ENCODE results near the gene DPH6. TPM values are rescaled to one million over a fixed set of nuclear protein-coding genes. Genes with fewer than 3 reads are reported as not detected.

The DPH6 gene
- total RNA-seq, 4 donors from 2014 or later = 20.9 to 37.8 (median 26.7) TPM

DNA sequence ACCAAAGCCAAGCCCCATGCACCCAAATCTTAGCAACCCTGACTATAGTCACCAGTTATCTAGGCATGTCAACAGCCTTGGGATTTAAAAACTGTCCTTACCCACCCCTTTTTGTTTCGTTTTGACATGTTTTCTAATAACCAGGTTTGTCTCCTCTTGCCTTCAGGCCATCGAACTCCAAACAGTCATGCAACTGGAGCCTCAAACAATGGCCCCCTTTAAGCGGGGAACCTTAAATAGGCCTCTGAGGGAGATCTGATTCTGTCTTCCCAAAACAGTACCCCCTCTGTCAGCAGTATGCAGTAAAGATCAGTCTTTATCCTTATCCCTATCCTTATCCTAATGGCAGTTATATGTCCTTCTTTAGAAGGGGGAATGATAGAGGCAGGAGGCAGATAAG lies 105.7 kb downstream of the DPH6 start:
- DNase-seq (ENCODE audit: low spot score in 2 of 2) = no peak
- 61 to 76% methylated on average over 3 of the region's 3 CpGs for WGBS, 2 donors
- Histone ChIP-seq H3K4me3 (no peak overlapping the region), H3K27ac (no peak overlapping the region), H3K36me3 (peaks cover 0 to 20% (median 0%) of the 10 kb centered on the region in 3 donors), H3K9me3 (peaks cover 0 to 4% (median 0%) of the 10 kb centered on the region in 4 donors), H3K4me1 (peaks cover 0 to 3% (median 0%) of the 10 kb centered on the region in 4 donors), H3K27me3 (no peaks in the 10 kb centered on the region)
- TF ChIP-seq, protein P1, sequence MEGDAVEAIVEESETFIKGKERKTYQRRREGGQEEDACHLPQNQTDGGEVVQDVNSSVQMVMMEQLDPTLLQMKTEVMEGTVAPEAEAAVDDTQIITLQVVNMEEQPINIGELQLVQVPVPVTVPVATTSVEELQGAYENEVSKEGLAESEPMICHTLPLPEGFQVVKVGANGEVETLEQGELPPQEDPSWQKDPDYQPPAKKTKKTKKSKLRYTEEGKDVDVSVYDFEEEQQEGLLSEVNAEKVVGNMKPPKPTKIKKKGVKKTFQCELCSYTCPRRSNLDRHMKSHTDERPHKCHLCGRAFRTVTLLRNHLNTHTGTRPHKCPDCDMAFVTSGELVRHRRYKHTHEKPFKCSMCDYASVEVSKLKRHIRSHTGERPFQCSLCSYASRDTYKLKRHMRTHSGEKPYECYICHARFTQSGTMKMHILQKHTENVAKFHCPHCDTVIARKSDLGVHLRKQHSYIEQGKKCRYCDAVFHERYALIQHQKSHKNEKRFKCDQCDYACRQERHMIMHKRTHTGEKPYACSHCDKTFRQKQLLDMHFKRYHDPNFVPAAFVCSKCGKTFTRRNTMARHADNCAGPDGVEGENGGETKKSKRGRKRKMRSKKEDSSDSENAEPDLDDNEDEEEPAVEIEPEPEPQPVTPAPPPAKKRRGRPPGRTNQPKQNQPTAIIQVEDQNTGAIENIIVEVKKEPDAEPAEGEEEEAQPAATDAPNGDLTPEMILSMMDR (IDR thresholded peaks at IDR 0.05) = no peak
- TF ChIP-seq POLR2A (IDR thresholded peaks at IDR 0.05) (no peak), EP300 (IDR thresholded peaks at IDR 0.05) (no peak)

DNA sequence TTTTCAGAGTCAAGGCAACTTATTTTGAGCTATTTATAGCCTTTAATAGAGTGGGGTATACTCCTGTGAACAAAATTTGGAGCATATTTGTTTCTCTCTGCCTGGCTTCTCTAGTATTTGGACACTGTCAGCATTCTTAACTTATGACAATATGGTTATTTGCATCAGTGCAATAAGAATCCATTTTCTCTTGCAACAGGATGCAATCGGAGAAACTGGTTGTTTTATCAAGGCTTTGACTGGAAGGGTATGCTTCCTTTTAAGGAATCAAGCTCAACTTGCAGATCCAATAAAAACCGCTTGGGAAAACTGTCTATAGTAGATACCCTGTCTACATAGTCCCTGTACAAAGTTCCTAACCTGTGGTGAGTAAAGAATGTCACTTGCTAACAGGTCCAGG lies 106.7 kb downstream of the DPH6 start:
- 53 to 77% methylated on average over 2 of the region's 2 CpGs for WGBS, 2 donors
- no peak overlapping the region for H3K4me3 ChIP-seq
- H3K4me1 ChIP-seq = peaks cover 0 to 3% (median 0%) of the 10 kb centered on the region in 4 donors
- H3K9me3 ChIP-seq = peaks cover 0 to 4% (median 0%) of the 10 kb centered on the region in 4 donors
- TF ChIP-seq EP300 (IDR thresholded peaks at IDR 0.05) (no peak), POLR2A (IDR thresholded peaks at IDR 0.05) (no peak)
- TF ChIP-seq, protein P1 (IDR thresholded peaks at IDR 0.05) = no peak
- DNase-seq (ENCODE audit: low spot score in 2 of 2) = no peak
- no peak overlapping the region for H3K27ac ChIP-seq
- no peaks in the 10 kb centered on the region for H3K27me3 ChIP-seq
- H3K36me3 ChIP-seq = peaks cover 0 to 23% (median 0%) of the 10 kb centered on the region in 3 donors

DNA sequence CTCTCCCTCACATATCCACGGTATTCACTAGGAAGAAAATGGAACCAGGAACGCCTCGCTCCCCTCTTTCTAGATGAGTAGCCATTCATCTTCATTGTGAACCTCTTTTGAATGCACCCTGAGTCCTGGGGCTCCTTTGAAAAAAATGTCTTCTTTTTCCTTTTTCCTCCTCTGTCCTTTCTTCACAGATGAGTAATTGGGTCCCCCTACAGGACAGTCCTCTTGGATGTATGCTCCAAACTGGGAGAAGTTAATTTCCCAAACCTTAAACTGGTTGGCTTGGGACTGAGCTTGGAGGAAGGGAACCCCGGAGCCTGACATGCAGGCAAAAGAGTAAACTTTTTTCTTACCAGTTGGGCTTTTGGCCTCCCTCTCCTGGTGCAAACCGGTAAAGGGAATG lies 108.8 kb downstream of the DPH6 start:
- peaks cover 0 to 3% (median 0%) of the 10 kb centered on the region in 4 donors for H3K4me1 ChIP-seq
- 85 to 92% methylated on average over 5 of the region's 5 CpGs for WGBS, 2 donors
- H3K27me3 ChIP-seq = no peaks in the 10 kb centered on the region
- H3K36me3 ChIP-seq = peaks cover 0 to 23% (median 0%) of the 10 kb centered on the region in 3 donors
- H3K9me3 ChIP-seq = peaks cover 0 to 4% (median 0%) of the 10 kb centered on the region in 4 donors
- DNase-seq (ENCODE audit: low spot score in 2 of 2) = no peak
- H3K4me3 ChIP-seq = no peak overlapping the region
- TF ChIP-seq POLR2A (IDR thresholded peaks at IDR 0.05) = no peak
- TF ChIP-seq, protein P1 (IDR thresholded peaks at IDR 0.05) = no peak
- TF ChIP-seq EP300 (IDR thresholded peaks at IDR 0.05) = no peak
- H3K27ac ChIP-seq = no peak overlapping the region

DNA sequence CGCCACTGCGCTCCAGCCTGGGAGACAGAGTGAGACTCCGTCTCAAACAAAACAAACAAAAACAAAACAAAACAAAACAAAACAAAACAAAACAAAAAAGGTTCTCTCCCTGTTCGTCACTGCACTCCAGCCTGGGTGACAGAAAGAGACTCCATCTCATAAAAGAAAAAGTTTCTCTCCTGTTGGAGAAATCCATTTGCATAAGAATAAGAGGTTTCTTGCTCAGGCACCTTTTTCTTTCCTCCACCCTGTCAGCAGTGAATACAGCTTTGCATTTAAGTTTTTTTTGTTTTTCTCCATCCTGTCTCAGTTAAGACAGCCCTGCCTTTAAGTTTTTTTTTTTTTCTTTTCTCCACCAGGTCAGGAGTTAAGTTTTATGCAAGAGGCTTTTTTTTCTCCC lies 109.5 kb downstream of the DPH6 start:
- H3K27ac ChIP-seq = no peak overlapping the region
- WGBS, 2 donors = 95 to 100% methylated on average over 4 of the region's 4 CpGs

DNA sequence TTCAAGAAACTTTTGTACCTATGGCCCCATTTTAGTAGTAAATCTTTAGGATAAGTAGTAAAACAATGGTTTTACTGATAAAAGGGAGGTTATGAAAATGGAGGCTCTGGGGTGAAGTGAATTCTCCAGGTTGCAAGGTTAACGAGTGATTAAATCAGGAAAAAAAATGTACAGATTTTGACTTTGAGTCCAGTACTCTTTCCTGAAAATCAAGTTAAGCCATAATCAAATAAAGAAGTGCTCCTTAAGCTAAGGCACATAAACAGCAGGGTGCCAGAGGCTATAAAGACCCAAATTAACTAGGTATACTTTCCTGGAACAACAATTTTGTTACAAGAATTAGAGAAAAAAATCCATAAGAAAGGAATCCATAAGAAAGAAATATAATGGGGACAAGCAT lies 114.7 kb downstream of the DPH6 start:
- 88 to 97% methylated on average over 1 of the region's 1 CpG for WGBS, 2 donors

More for the DNA sequence above, 109.5 kb downstream of the DPH6 start:
- Histone ChIP-seq H3K36me3 (peaks cover 0 to 23% (median 0%) of the 10 kb centered on the region in 3 donors), H3K9me3 (peaks cover 0 to 4% (median 0%) of the 10 kb centered on the region in 4 donors), H3K27me3 (no peaks in the 10 kb centered on the region), H3K4me3 (no peak overlapping the region), H3K4me1 (peaks cover 0 to 3% (median 0%) of the 10 kb centered on the region in 4 donors)
- DNase-seq (ENCODE audit: low spot score in 2 of 2) = no peak
- TF ChIP-seq, protein P1 (IDR thresholded peaks at IDR 0.05) = no peak
- TF ChIP-seq EP300 (IDR thresholded peaks at IDR 0.05) = no peak

More for the DNA sequence above, 114.7 kb downstream of the DPH6 start:
- no peak overlapping the region for H3K27ac ChIP-seq
- TF ChIP-seq EP300 (IDR thresholded peaks at IDR 0.05) (no peak), POLR2A (IDR thresholded peaks at IDR 0.05) (no peak)
- TF ChIP-seq, protein P1 (IDR thresholded peaks at IDR 0.05) = no peak
- H3K9me3 ChIP-seq = peaks cover 0 to 4% (median 0%) of the 10 kb centered on the region in 4 donors
- no peaks in the 10 kb centered on the region for H3K27me3 ChIP-seq
- peaks cover 0 to 9% (median 0%) of the 10 kb centered on the region in 3 donors for H3K36me3 ChIP-seq
- no peak overlapping the region for H3K4me3 ChIP-seq
- DNase-seq (ENCODE audit: low spot score in 2 of 2) = no peak
- no peaks in the 10 kb centered on the region for H3K4me1 ChIP-seq
